Kidney epithelial cell (primary cell): ENCODE results near the gene C6orf47. TPM values are rescaled to one million over a fixed set of nuclear protein-coding genes. Genes with fewer than 3 reads are reported as not detected.

Experiments used
- DNase-seq: peaks from one replicate; pipeline ENCODE4 v3.0.0-alpha.2; 2010; ENCODE audit warnings: low read depth
- H3K27me3 ChIP-seq: 2 replicates; pipeline ENCODE4 v1.6.0; 2011; ENCODE audit warnings: low read length; ENCODE audit not compliant: control insufficient read depth, insufficient read depth
- H3K36me3 ChIP-seq: 2 replicates; pipeline ENCODE4 v1.5.1; 2011; ENCODE audit warnings: low read length; ENCODE audit not compliant: control insufficient read depth, insufficient read depth
- H3K4me3 ChIP-seq: 2 replicates; pipeline ENCODE4 v1.5.1; 2011; ENCODE audit warnings: low read depth, mild to moderate bottlenecking, control low read depth, low read length
- CTCF ChIP-seq: IDR thresholded peaks from 2 replicates; pipeline ENCODE4 v1.5.1; 2011; ENCODE audit warnings: mild to moderate bottlenecking, moderate library complexity, low read length, control low read depth, inconsistent platforms; ENCODE audit not compliant: insufficient read depth, poor library complexity, severe bottlenecking
- total RNA-seq: library from RNA; depleted of rRNA; stranded (reverse); fragments of >200 nt; gene quantifications from 2 replicates; pipeline ENCODE4 v1.2.3, GENCODE V29; 2015

The C6orf47 gene
- total RNA-seq, 1 donor from 2014 or later, result 24.9 TPM

GRCh38 chr6:31641370-31641769 is 19.2 kb downstream of the C6orf47 start:
- DNase-seq, result no peak
- Histone ChIP-seq H3K4me3 (no peak overlapping the region), H3K27me3 (no peaks in the 10 kb centered on the region), H3K36me3 (peaks cover 4% of the 10 kb centered on the region)
- no peak for TF ChIP-seq CTCF

GRCh38 chr6:31640612-31641011 is 20.0 kb downstream of the C6orf47 start:
- Histone ChIP-seq H3K36me3 (peaks cover 4% of the 10 kb centered on the region), H3K4me3 (no peak overlapping the region), H3K27me3 (no peaks in the 10 kb centered on the region)
- DNase-seq, result no peak
- no peak for TF ChIP-seq CTCF

GRCh38 chr6:31639449-31639861 is 21.1 kb downstream of the C6orf47 start:
- DNase-seq, result no peak
- Histone ChIP-seq H3K4me3 (no peak overlapping the region), H3K27me3 (no peaks in the 10 kb centered on the region), H3K36me3 (peaks cover 3% of the 10 kb centered on the region)
- TF ChIP-seq CTCF, result no peak

- no peak for TF ChIP-seq CTCF
- H3K27me3 ChIP-seq, result no peaks in the 10 kb centered on the region
- H3K36me3 ChIP-seq, result peaks cover 5% of the 10 kb centered on the region
- H3K4me3 ChIP-seq, result no peak overlapping the region
- no peak for DNase-seq
Measured at GRCh38 chr6:31639043-31639442, 21.5 kb downstream of the C6orf47 start.

- TF ChIP-seq CTCF, result no peak
- H3K36me3 ChIP-seq, result peaks cover 7% of the 10 kb centered on the region
- H3K4me3 ChIP-seq, result no peak overlapping the region
- no peaks in the 10 kb centered on the region for H3K27me3 ChIP-seq
- no peak for DNase-seq
Measured at GRCh38 chr6:31636698-31637596, 23.6 kb downstream of the C6orf47 start.
